Spleen (tissue), 7 donors: ENCODE measurements around the gene AGPAT3.
"Not testable (repeated sequence)": the region's sequence is repeated elsewhere in the genome, so short reads cannot be mapped to it uniquely, and the experiment has no call there.

Source experiments
- POLR2A ChIP-seq, 3 donors: fragments of 450-650 bp; IDR thresholded peaks; one replicate each; pipeline ENCODE4 v1.5.1; 2017; ENCODE audit warnings: antibody characterized with exemption in 3 of 3, mild to moderate bottlenecking in 1 of 3
- POLR2AphosphoS5 ChIP-seq, 3 donors: sonication (generic); formaldehyde crosslinking; IDR thresholded peaks; one replicate each; pipeline ENCODE4 v1.5.1; 2017; ENCODE audit warnings: antibody characterized with exemption in 3 of 3
- TF ChIP-seq, protein P1 (sequence below), 11 experiments: fragments of 200-600 bp in 7 of 11; fragments of 450-650 bp in 4 of 11; sonication (generic) in 4 of 11; IDR thresholded peaks in 8 of 11; conservative IDR thresholded peaks in 3 of 11; 1 replicate in 7 of 11; 2 replicates in 4 of 11; pipeline versions ENCODE4 v1.4.0 to v1.8.0; 2016 to 2021; ENCODE audit warnings: antibody characterized with exemption in 11 of 11, inconsistent platforms in 4 of 11, mild to moderate bottlenecking in 1 of 11
- donor health status: DM: no; HTN: no; CAD: no; lungs with moderate emphysema.
- donor health status: DM: no; HTN: no; CAD: no.
- donor health status: DM: no; HTN: no; CAD: no.

GRCh38 chr21:43822166-43822565 lies 42.9 kb upstream of the AGPAT3 start:
- TF ChIP-seq, protein P1, sequence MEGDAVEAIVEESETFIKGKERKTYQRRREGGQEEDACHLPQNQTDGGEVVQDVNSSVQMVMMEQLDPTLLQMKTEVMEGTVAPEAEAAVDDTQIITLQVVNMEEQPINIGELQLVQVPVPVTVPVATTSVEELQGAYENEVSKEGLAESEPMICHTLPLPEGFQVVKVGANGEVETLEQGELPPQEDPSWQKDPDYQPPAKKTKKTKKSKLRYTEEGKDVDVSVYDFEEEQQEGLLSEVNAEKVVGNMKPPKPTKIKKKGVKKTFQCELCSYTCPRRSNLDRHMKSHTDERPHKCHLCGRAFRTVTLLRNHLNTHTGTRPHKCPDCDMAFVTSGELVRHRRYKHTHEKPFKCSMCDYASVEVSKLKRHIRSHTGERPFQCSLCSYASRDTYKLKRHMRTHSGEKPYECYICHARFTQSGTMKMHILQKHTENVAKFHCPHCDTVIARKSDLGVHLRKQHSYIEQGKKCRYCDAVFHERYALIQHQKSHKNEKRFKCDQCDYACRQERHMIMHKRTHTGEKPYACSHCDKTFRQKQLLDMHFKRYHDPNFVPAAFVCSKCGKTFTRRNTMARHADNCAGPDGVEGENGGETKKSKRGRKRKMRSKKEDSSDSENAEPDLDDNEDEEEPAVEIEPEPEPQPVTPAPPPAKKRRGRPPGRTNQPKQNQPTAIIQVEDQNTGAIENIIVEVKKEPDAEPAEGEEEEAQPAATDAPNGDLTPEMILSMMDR (IDR thresholded peaks at IDR 0.05 in 8 of 11, conservative IDR thresholded peaks at IDR 0.05 in 3 of 11), result not testable (repeated sequence)
- TF ChIP-seq POLR2A, POLR2AphosphoS5 (IDR thresholded peaks at IDR 0.05): not testable (repeated sequence)
